ENCODE measurements around the gene RUFY3. TPM values are rescaled to one million over a fixed set of nuclear protein-coding genes. Genes with fewer than 3 reads are reported as not detected.

RUFY3 gene
- total RNA-seq, 3 donors from 2014 or later (not counting 1 experiment from before 2014, with no cell fraction given): 31.6 to 38.1 (median 33.4) TPM

DNA sequence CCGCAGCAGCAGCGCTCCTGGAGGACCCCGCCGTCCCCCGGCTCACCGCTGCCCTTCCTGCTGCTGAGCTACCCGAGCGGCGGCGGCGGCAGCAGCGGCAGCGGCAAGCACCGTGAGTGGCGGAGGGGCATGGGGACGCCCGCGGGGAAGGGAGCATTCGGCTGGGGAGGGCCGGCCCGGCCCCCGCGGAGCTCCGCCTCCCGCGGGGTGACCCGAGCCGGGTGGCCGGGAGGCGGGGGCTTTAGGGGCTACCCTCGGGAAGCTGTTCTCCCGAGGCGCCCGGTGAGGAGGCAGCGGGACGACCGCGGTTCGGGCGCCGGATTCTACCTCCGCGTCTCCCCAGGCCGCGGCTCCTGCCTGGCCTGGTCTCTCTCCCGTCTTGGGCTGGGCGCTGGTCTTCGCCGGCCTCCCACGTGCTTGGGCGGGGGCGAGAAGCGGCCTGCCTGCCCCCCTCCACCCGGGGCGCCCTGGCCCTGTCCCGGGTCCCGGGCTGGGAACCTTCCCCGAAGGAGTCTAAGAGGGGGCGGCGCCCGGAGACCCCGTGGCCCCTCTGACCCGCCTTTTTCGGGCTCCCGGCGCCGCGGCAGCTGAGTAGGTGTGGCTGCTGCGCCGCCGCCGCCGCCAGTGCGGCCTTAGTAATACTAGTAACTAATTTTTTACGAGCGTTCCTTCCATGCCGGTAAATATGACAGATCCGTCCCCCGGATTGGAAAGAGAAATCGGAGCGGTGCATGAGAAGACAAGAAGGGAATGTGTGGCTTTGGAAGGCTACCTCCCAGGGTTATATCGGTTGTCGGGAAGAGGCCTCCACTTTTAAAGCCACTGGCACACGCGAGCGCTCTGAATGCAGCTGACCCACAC lies 16.4 kb upstream of the RUFY3 start:
- ATAC-seq (peak; percentile 70 to 82 (median 77)), DNase-seq (peak; percentile 62 to 83)
- H3K27me3 ChIP-seq (ENCODE audit: control insufficient read depth, insufficient read depth, low read length): no peaks in the 10 kb centered on the region
- under 1% methylated on average over 86 of the region's 86 CpGs for WGBS (ENCODE audit: insufficient coverage)
- H3K36me3 ChIP-seq (ENCODE audit: control insufficient read depth, insufficient read depth, low read length): no peaks in the 10 kb centered on the region
- TF ChIP-seq, protein P1, sequence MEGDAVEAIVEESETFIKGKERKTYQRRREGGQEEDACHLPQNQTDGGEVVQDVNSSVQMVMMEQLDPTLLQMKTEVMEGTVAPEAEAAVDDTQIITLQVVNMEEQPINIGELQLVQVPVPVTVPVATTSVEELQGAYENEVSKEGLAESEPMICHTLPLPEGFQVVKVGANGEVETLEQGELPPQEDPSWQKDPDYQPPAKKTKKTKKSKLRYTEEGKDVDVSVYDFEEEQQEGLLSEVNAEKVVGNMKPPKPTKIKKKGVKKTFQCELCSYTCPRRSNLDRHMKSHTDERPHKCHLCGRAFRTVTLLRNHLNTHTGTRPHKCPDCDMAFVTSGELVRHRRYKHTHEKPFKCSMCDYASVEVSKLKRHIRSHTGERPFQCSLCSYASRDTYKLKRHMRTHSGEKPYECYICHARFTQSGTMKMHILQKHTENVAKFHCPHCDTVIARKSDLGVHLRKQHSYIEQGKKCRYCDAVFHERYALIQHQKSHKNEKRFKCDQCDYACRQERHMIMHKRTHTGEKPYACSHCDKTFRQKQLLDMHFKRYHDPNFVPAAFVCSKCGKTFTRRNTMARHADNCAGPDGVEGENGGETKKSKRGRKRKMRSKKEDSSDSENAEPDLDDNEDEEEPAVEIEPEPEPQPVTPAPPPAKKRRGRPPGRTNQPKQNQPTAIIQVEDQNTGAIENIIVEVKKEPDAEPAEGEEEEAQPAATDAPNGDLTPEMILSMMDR (IDR thresholded peaks at IDR 0.05): no peak
- peaks cover 15% of the 10 kb centered on the region for H3K4me1 ChIP-seq (ENCODE audit: control insufficient read depth, insufficient read depth, low read length)
- H3K27ac Mint-ChIP-seq: peak overlapping the region; percentile 87 to 92
- no peaks in the 10 kb centered on the region for H3K9me3 ChIP-seq (ENCODE audit: control insufficient read depth, insufficient read depth, low read length)
- H3K4me1 Mint-ChIP-seq: peaks cover 23 to 24% of the 10 kb centered on the region in 2 donors
- H3K36me3 Mint-ChIP-seq: no peaks in the 10 kb centered on the region
- peak overlapping the region; percentile 95 for H3K4me3 Mint-ChIP-seq
- H3K27me3 Mint-ChIP-seq (ENCODE audit: low read depth in 2 of 2): no peaks in the 10 kb centered on the region
- peak overlapping the region; percentile 58 for H3K27ac ChIP-seq (ENCODE audit: low read length)
- H3K4me3 ChIP-seq (ENCODE audit: low read length): peak overlapping the region; percentile 60
- intact Hi-C loops (cut with micrococcal nuclease): loop anchor here (1.0 to 5.0 kb wide), 3 partner anchors 17 to 132 kb away; partner anchors contain the start of genes GRSF1 and UTP3
- H3K9me3 Mint-ChIP-seq: no peaks in the 10 kb centered on the region

DNA sequence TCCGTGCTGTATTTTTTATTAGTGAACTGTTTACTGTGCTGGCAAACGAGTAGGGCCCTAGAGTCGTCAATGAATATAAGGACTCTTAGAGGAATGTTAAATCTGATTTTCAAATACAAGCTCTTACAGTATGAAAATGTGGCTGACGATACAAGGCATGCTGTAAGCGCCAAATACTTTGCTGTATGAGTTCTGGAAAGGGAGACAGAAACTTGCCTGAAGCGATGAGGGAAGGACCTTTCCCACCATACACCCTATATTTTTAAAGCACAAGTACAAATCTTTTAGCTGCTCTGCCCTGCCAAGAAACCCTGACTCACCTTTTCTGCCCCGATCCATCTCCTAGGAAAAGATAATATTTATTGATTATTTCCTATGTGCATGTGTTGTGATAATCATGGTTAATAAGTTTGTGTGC lies 15.7 kb upstream of the RUFY3 start:
- no peak for ATAC-seq
- intact Hi-C loops (cut with micrococcal nuclease): loop anchor here (5.0 kb wide), 1 partner anchor 131 kb away; the partner anchor contains the start of gene GRSF1
- no peaks in the 10 kb centered on the region for H3K36me3 ChIP-seq (ENCODE audit: control insufficient read depth, insufficient read depth, low read length)
- Mint-ChIP-seq H3K4me1 (peaks cover 23 to 24% of the 10 kb centered on the region in 2 donors), H3K27ac (peak overlapping the region; percentile 87 to 91), H3K9me3 (no peaks in the 10 kb centered on the region), H3K36me3 (no peaks in the 10 kb centered on the region), H3K4me3 (peak overlapping the region; percentile 95), H3K27me3 (ENCODE audit: low read depth in 2 of 2) (no peaks in the 10 kb centered on the region)
- no peaks in the 10 kb centered on the region for H3K27me3 ChIP-seq (ENCODE audit: control insufficient read depth, insufficient read depth, low read length)
- TF ChIP-seq, protein P1 (IDR thresholded peaks at IDR 0.05): no peak
- H3K4me1 ChIP-seq (ENCODE audit: control insufficient read depth, insufficient read depth, low read length): peaks cover 15% of the 10 kb centered on the region
- no peaks in the 10 kb centered on the region for H3K9me3 ChIP-seq (ENCODE audit: control insufficient read depth, insufficient read depth, low read length)
- H3K4me3 ChIP-seq (ENCODE audit: low read length): peak overlapping the region; percentile 60
- DNase-seq: no peak
- 4% methylated on average over 3 of the region's 7 CpGs for WGBS (ENCODE audit: insufficient coverage)
- peak overlapping the region; percentile 58 for H3K27ac ChIP-seq (ENCODE audit: low read length)

DNA sequence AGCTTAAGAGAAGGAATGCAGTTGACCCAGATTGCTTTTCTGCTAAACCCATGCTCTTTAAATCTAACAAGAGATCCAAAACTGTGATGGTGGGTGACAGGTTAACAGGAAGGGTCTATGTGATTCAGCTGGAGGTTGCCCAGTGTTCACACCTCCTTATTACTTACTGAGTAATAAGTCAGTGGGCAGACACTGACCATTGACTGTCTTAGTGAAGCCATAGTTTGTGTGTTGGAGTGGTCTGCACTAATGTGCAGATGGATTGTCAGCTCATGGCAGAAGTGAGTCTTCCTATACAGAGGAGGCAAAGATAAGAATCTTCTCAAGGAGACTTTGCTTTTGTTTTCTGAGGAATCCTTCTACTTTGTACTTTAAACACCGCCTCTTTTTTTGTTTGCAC lies 15.2 kb upstream of the RUFY3 start:
- no peak overlapping the region for H3K4me3 ChIP-seq (ENCODE audit: low read length)
- Mint-ChIP-seq H3K4me3 (peak overlapping the region; percentile 95), H3K4me1 (peaks cover 23 to 24% of the 10 kb centered on the region in 2 donors), H3K27me3 (ENCODE audit: low read depth in 2 of 2) (no peaks in the 10 kb centered on the region), H3K36me3 (no peaks in the 10 kb centered on the region), H3K27ac (peak overlapping the region; percentile 87 to 91), H3K9me3 (no peaks in the 10 kb centered on the region)
- no peaks in the 10 kb centered on the region for H3K9me3 ChIP-seq (ENCODE audit: control insufficient read depth, insufficient read depth, low read length)
- no CpG with 5 or more reads among the region's 1 CpG for WGBS (ENCODE audit: insufficient coverage)
- intact Hi-C loops (cut with micrococcal nuclease): loop anchor here (5.0 kb wide), 1 partner anchor 131 kb away; the partner anchor contains the start of gene GRSF1
- H3K27ac ChIP-seq (ENCODE audit: low read length): no peak overlapping the region
- DNase-seq (peak in 1 of 2 donors; percentile 17), ATAC-seq (no peak)
- no peaks in the 10 kb centered on the region for H3K27me3 ChIP-seq (ENCODE audit: control insufficient read depth, insufficient read depth, low read length)
- TF ChIP-seq, protein P1 (IDR thresholded peaks at IDR 0.05): no peak
- H3K4me1 ChIP-seq (ENCODE audit: control insufficient read depth, insufficient read depth, low read length): peaks cover 15% of the 10 kb centered on the region
- H3K36me3 ChIP-seq (ENCODE audit: control insufficient read depth, insufficient read depth, low read length): no peaks in the 10 kb centered on the region

All from natural killer cell (primary cell).